ENCODE measurements around the gene PRR3. TPM values are rescaled to one million over a fixed set of nuclear protein-coding genes. Genes with fewer than 3 reads are reported as not detected.
A peak's percentile ranks its signal among the peaks of the same experiment; 100 is the strongest.
"Not testable (repeated sequence)": the region's sequence is repeated elsewhere in the genome, so short reads cannot be mapped to it uniquely, and the experiment has no call there.

Gene PRR3
- 7.8 and 7.9 TPM in 2 replicates for total RNA-seq (2014; rRNA removed; shearing (Covaris generic))

GRCh38 chr6:30556906-30557682 lies at the start of gene PRR3:
Gene PRR3 (plus strand): TSS chr6:30557295. CDS start chr6:30557345, 50 bp downstream.
- Histone ChIP-seq H3K36me3 (peaks cover 62% of the 10 kb centered on the region), H3K4me3 (peak within 1 kb of the TSS; percentile 81), H3K27me3 (replicated peaks) (no peaks in the 10 kb centered on the region), H3K27ac (peak within 1 kb of the TSS; percentile 89), H3K4me1 (replicated peaks) (peaks cover 17% of the 10 kb centered on the region), H3K9me3 (replicated peaks) (no peaks in the 10 kb centered on the region)
- DNase-seq (ENCODE audit: low read depth in 1 of 2, low spot score in 2 of 2): peak; percentile 89 to 96

- Histone ChIP-seq H3K9me3 (replicated peaks) (no peaks in the 10 kb centered on the region), H3K36me3 (no peaks in the 10 kb centered on the region), H3K4me1 (replicated peaks) (peaks cover 7% of the 10 kb centered on the region), H3K27ac (no peak overlapping the region), H3K27me3 (replicated peaks) (no peaks in the 10 kb centered on the region), H3K4me3 (no peak overlapping the region)
- no peak for DNase-seq (ENCODE audit: low read depth in 1 of 2, low spot score in 2 of 2)
Measured at GRCh38 chr6:30507849-30508827, 49.0 kb upstream of the PRR3 start.

GRCh38 chr6:30508890-30509736 lies 48.0 kb upstream of the PRR3 start:
- Histone ChIP-seq H3K27me3 (replicated peaks) (no peaks in the 10 kb centered on the region), H3K27ac (no peak overlapping the region), H3K36me3 (no peaks in the 10 kb centered on the region), H3K4me1 (replicated peaks) (peaks cover 7% of the 10 kb centered on the region), H3K4me3 (no peak overlapping the region), H3K9me3 (replicated peaks) (no peaks in the 10 kb centered on the region)
- no peak for DNase-seq (ENCODE audit: low read depth in 1 of 2, low spot score in 2 of 2)

- Histone ChIP-seq H3K27ac (no peak overlapping the region), H3K27me3 (replicated peaks) (no peaks in the 10 kb centered on the region), H3K4me3 (no peak overlapping the region), H3K36me3 (no peaks in the 10 kb centered on the region), H3K9me3 (replicated peaks) (no peaks in the 10 kb centered on the region), H3K4me1 (replicated peaks) (peaks cover 7% of the 10 kb centered on the region)
- no peak for DNase-seq (ENCODE audit: low read depth in 1 of 2, low spot score in 2 of 2)
Measured at GRCh38 chr6:30510419-30511168, 46.5 kb upstream of the PRR3 start.

GRCh38 chr6:30511169-30511546 lies 45.9 kb upstream of the PRR3 start:
- DNase-seq (ENCODE audit: low read depth in 1 of 2, low spot score in 2 of 2): no peak
- H3K4me1 ChIP-seq (replicated peaks): peaks cover 11% of the 10 kb centered on the region
- no peak overlapping the region for H3K27ac ChIP-seq
- H3K36me3 ChIP-seq: no peaks in the 10 kb centered on the region
- H3K4me3 ChIP-seq: no peak overlapping the region
- no peaks in the 10 kb centered on the region for H3K9me3 ChIP-seq (replicated peaks)
- H3K27me3 ChIP-seq (replicated peaks): no peaks in the 10 kb centered on the region

GRCh38 chr6:30513451-30513850 lies 43.6 kb upstream of the PRR3 start:
- DNase-seq (ENCODE audit: low read depth in 1 of 2, low spot score in 2 of 2): no peak
- H3K4me3 ChIP-seq: no peak overlapping the region
- H3K9me3 ChIP-seq (replicated peaks): no peaks in the 10 kb centered on the region
- no peak overlapping the region for H3K27ac ChIP-seq
- peaks cover 15% of the 10 kb centered on the region for H3K4me1 ChIP-seq (replicated peaks)
- no peaks in the 10 kb centered on the region for H3K36me3 ChIP-seq
- no peaks in the 10 kb centered on the region for H3K27me3 ChIP-seq (replicated peaks)

GRCh38 chr6:30515106-30515505 lies 42.0 kb upstream of the PRR3 start:
- DNase-seq (ENCODE audit: low read depth in 1 of 2, low spot score in 2 of 2): no peak
- no peaks in the 10 kb centered on the region for H3K36me3 ChIP-seq
- peaks cover 8% of the 10 kb centered on the region for H3K4me1 ChIP-seq (replicated peaks)
- no peak overlapping the region for H3K4me3 ChIP-seq
- no peaks in the 10 kb centered on the region for H3K27me3 ChIP-seq (replicated peaks)
- H3K9me3 ChIP-seq (replicated peaks): no peaks in the 10 kb centered on the region
- no peak overlapping the region for H3K27ac ChIP-seq

- DNase-seq (ENCODE audit: low read depth in 1 of 2, low spot score in 2 of 2): peak; percentile 63 to 71
- Histone ChIP-seq H3K4me1 (replicated peaks) (peaks cover 17% of the 10 kb centered on the region), H3K27ac (peak overlapping the region; percentile 53), H3K4me3 (peak overlapping the region; percentile 36), H3K27me3 (replicated peaks) (no peaks in the 10 kb centered on the region), H3K36me3 (no peaks in the 10 kb centered on the region), H3K9me3 (replicated peaks) (no peaks in the 10 kb centered on the region)
Measured at GRCh38 chr6:30515944-30516753, 40.9 kb upstream of the PRR3 start.

GRCh38 chr6:30516754-30517076 lies 40.4 kb upstream of the PRR3 start:
- Histone ChIP-seq H3K4me3 (peak overlapping the region; percentile 36), H3K27ac (peak overlapping the region; percentile 53; the same call in 1 of the 2 replicates), H3K4me1 (replicated peaks) (peaks cover 22% of the 10 kb centered on the region)
- not testable (repeated sequence) for H3K36me3 ChIP-seq; DNase-seq (ENCODE audit: low read depth in 1 of 2, low spot score in 2 of 2); H3K9me3 ChIP-seq (replicated peaks); H3K27me3 ChIP-seq (replicated peaks)

- H3K27me3 ChIP-seq (replicated peaks); H3K27ac ChIP-seq: not testable (repeated sequence)
Measured at GRCh38 chr6:30517767-30518504, 39.2 kb upstream of the PRR3 start.

GRCh38 chr6:30518505-30519145 lies 38.5 kb upstream of the PRR3 start:
- H3K4me3 ChIP-seq; H3K36me3 ChIP-seq; H3K27ac ChIP-seq; DNase-seq (ENCODE audit: low read depth in 1 of 2, low spot score in 2 of 2); H3K9me3 ChIP-seq (replicated peaks); H3K27me3 ChIP-seq (replicated peaks): not testable (repeated sequence)
- H3K4me1 ChIP-seq (replicated peaks): peaks cover 27% of the 10 kb centered on the region

More at GRCh38 chr6:30517767-30518504, 39.2 kb upstream of the PRR3 start:
- not testable (repeated sequence) for H3K9me3 ChIP-seq (replicated peaks); H3K4me3 ChIP-seq; DNase-seq (ENCODE audit: low read depth in 1 of 2, low spot score in 2 of 2); H3K36me3 ChIP-seq
- peaks cover 27% of the 10 kb centered on the region for H3K4me1 ChIP-seq (replicated peaks)

Data from SJSA1 (cell line).